ENCODE data around the gene CA12. TPM values are rescaled to one million over a fixed set of nuclear protein-coding genes. Genes with fewer than 3 reads are reported as not detected.

CA12 gene
- total and polyA plus RNA-seq, 8 donors: 7.5 to 49.6 (median 25.9) TPM

DNA sequence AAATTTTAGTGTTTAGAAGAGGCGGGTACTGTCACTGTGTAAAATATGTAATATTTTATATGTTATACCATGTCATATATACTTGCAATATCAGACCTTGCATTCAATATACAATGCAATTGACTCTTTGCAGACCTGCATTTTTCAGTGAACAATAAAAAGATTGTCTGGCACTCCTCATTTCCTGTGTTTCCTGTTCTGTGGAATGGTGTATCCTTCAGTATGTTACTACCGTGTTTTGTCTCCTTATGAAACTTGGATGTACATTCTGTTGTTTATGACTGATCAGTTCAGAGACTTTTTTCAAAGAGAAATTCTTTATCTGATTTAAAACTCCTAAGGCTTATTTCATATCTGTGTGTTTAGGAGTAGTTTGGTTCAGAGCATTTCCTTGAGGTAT lies 72.7 kb downstream of the CA12 start:
- H3K4me3 ChIP-seq: no peak overlapping the region
- 76 to 78% methylated on average over 2 of the region's 2 CpGs for WGBS, 2 donors
- DNase-seq (no peak), ATAC-seq (no peak), FAIRE-seq (no peak)
- no peaks in the 10 kb centered on the region for H3K27me3 ChIP-seq
- H3K36me3 ChIP-seq: no peaks in the 10 kb centered on the region
- H3K27ac ChIP-seq: no peak overlapping the region
- intact Hi-C loops (cut with DNase I): no loop called here
- H3K4me1 ChIP-seq: peaks cover 0 to 15% (median 11%) of the 10 kb centered on the region in 3 donors
- TF ChIP-seq CTCF (IDR thresholded peaks at IDR 0.05): no peak
- no peaks in the 10 kb centered on the region for H3K9me3 ChIP-seq

- no peak for TF ChIP-seq CTCF (IDR thresholded peaks at IDR 0.05)
- Histone ChIP-seq H3K9me3 (no peaks in the 10 kb centered on the region), H3K4me1 (peaks cover 0 to 15% (median 11%) of the 10 kb centered on the region in 3 donors), H3K27me3 (no peaks in the 10 kb centered on the region), H3K36me3 (no peaks in the 10 kb centered on the region), H3K4me3 (no peak overlapping the region), H3K27ac (no peak overlapping the region)
- 80 to 83% methylated on average over 4 of the region's 4 CpGs for WGBS, 2 donors
- FAIRE-seq (no peak), ATAC-seq (no peak), DNase-seq (no peak)
- intact Hi-C loops (cut with DNase I): no loop called here
Measured at GRCh38 chr15:63308491-63308890, 73.2 kb downstream of the CA12 start.

GRCh38 chr15:63306492-63307073 lies 75.1 kb downstream of the CA12 start:
- intact Hi-C loops (cut with DNase I): no loop called here
- 35 to 45% methylated on average over 5 of the region's 5 CpGs for WGBS, 2 donors
- H3K4me1 ChIP-seq: peaks cover 0 to 15% (median 11%) of the 10 kb centered on the region in 3 donors
- DNase-seq: peak in 3 of 6 donors; percentile 35 to 56 (median 38)
- H3K27ac ChIP-seq: peak overlapping the region in 2 of 4 donors; percentile 12 to 15
- ATAC-seq: peak; percentile 67 to 92 (median 88)
- H3K4me3 ChIP-seq: no peak overlapping the region
- H3K9me3 ChIP-seq: no peaks in the 10 kb centered on the region
- H3K27me3 ChIP-seq: no peaks in the 10 kb centered on the region
- TF ChIP-seq CTCF (IDR thresholded peaks at IDR 0.05): no peak
- no peaks in the 10 kb centered on the region for H3K36me3 ChIP-seq
- no peak for FAIRE-seq

GRCh38 chr15:63305260-63305659 lies 76.4 kb downstream of the CA12 start:
- H3K9me3 ChIP-seq: no peaks in the 10 kb centered on the region
- no peaks in the 10 kb centered on the region for H3K27me3 ChIP-seq
- ATAC-seq: no peak
- no peaks in the 10 kb centered on the region for H3K36me3 ChIP-seq
- H3K4me1 ChIP-seq: peaks cover 0 to 15% (median 11%) of the 10 kb centered on the region in 3 donors
- intact Hi-C loops (cut with DNase I): no loop called here
- TF ChIP-seq CTCF (IDR thresholded peaks at IDR 0.05): no peak
- H3K27ac ChIP-seq: no peak overlapping the region
- H3K4me3 ChIP-seq: no peak overlapping the region
- no peak for DNase-seq
- WGBS, 2 donors: 90 to 92% methylated on average over 5 of the region's 5 CpGs
- no peak for FAIRE-seq

GRCh38 chr15:63301088-63301487 lies 80.6 kb downstream of the CA12 start:
- DNase-seq (no peak), FAIRE-seq (no peak), ATAC-seq (peak in 3 of 4 donors; percentile 44 to 64 (median 53))
- intact Hi-C loops (cut with DNase I): no loop called here
- H3K4me3 ChIP-seq: no peak overlapping the region
- H3K9me3 ChIP-seq: no peaks in the 10 kb centered on the region
- no peaks in the 10 kb centered on the region for H3K36me3 ChIP-seq
- WGBS, 2 donors: 55 to 77% methylated on average over 1 of the region's 1 CpG
- H3K27ac ChIP-seq: peak overlapping the region in 2 of 4 donors; percentile 55 to 59
- H3K27me3 ChIP-seq: no peaks in the 10 kb centered on the region
- peaks cover 0 to 1% (median 0%) of the 10 kb centered on the region in 3 donors for H3K4me1 ChIP-seq
- TF ChIP-seq CTCF (IDR thresholded peaks at IDR 0.05): no peak
